Fibroblast of lung (primary cell): Measurements from ENCODE around the gene EGFL8. TPM values are rescaled to one million over a fixed set of nuclear protein-coding genes. Genes with fewer than 3 reads are reported as not detected.
A peak's percentile ranks its signal among the peaks of the same experiment; 100 is the strongest.

ENCODE experiments used
- DNase-seq, 2 donors: peaks; one replicate each; pipeline versions ENCODE4 v3.0.0 to v3.0.0-alpha.2; 2010; ENCODE audit warnings: low read depth in 2 of 2
- H2AFZ ChIP-seq: 2 replicates; pipeline ENCODE4 v1.5.1; 2012; ENCODE audit warnings: low read length, control low read depth, inconsistent platforms
- H3K27ac ChIP-seq: 2 replicates; pipeline ENCODE4 v1.5.1; 2011; ENCODE audit warnings: low read length, control low read depth; ENCODE audit not compliant: insufficient read depth
- H3K27me3 ChIP-seq: 2 replicates; pipeline ENCODE4 v1.5.1; 2011; ENCODE audit warnings: mild to moderate bottlenecking, low read length; ENCODE audit not compliant: control insufficient read depth, insufficient read depth
- H3K36me3 ChIP-seq: 2 replicates; pipeline ENCODE4 v1.5.1; 2011; ENCODE audit warnings: low read length; ENCODE audit not compliant: control insufficient read depth, insufficient read depth
- H3K4me1 ChIP-seq: 2 replicates; pipeline ENCODE4 v1.5.1; 2011; ENCODE audit warnings: low read length; ENCODE audit not compliant: control insufficient read depth, insufficient read depth; ENCODE audit errors: extremely low read depth
- H3K4me2 ChIP-seq: 2 replicates; pipeline ENCODE4 v1.5.1; 2011; ENCODE audit warnings: low read length, control low read depth; ENCODE audit not compliant: insufficient read depth; ENCODE audit errors: extremely low read depth
- H3K4me3 ChIP-seq, 4 experiments: fragments of 200-600 bp in 1 of 4; sonication (generic) in 1 of 4; replicated peaks in 1 of 4; 2 replicates each; pipeline ENCODE4 v1.5.1; 2011 to 2016; ENCODE audit warnings: low read length in 4 of 4, low read depth in 3 of 4, mild to moderate bottlenecking in 3 of 4, control low read depth in 2 of 4, inconsistent platforms in 1 of 4, mixed read lengths in 1 of 4; ENCODE audit not compliant: insufficient read depth in 1 of 4; ENCODE audit errors: control extremely low read depth in 1 of 4
- H3K79me2 ChIP-seq: 2 replicates; pipeline ENCODE4 v1.5.1; 2012; ENCODE audit warnings: mild to moderate bottlenecking, low read length, inconsistent platforms; ENCODE audit not compliant: control insufficient read depth, insufficient read depth
- H3K9ac ChIP-seq: 2 replicates; pipeline ENCODE4 v1.5.1; 2011; ENCODE audit warnings: mild to moderate bottlenecking, low read length, control low read depth; ENCODE audit not compliant: insufficient read depth
- H3K9me3 ChIP-seq: 2 replicates; pipeline ENCODE4 v1.5.1; 2012; ENCODE audit warnings: low read depth, low read length; ENCODE audit not compliant: control insufficient read depth, insufficient read depth
- H4K20me1 ChIP-seq: 2 replicates; pipeline ENCODE4 v1.5.1; 2011; ENCODE audit warnings: low read length; ENCODE audit not compliant: control insufficient read depth, insufficient read depth; ENCODE audit errors: extremely low read depth
- EZH2 ChIP-seq: IDR thresholded peaks from 2 replicates; pipeline ENCODE4 v1.5.1; 2012; ENCODE audit warnings: low read length, control low read depth, mild to moderate bottlenecking; ENCODE audit errors: missing control alignments
- polyA plus RNA-seq, 2 donors: library from polyadenylated mRNA; depleted of rRNA in 1 of 2; stranded (reverse) in 1 of 2; unstranded in 1 of 2; fragments of >200 nt; gene quantifications; 2 replicates each; pipeline ENCODE4 v1.2.1, GENCODE V29; 2011 to 2012; ENCODE audit warnings: missing spikeins in 1 of 2
- total RNA-seq: library from RNA; depleted of rRNA; stranded (reverse); fragments of >200 nt; gene quantifications from 2 replicates; pipeline ENCODE4 v1.2.1, GENCODE V29; 2014
- TF ChIP-seq, protein P1 (sequence below), 2 donors: IDR thresholded peaks in 1 of 2; conservative IDR thresholded peaks in 1 of 2; 1 replicate in 1 of 2; 2 replicates in 1 of 2; pipeline ENCODE4 v1.5.1; 2011 to 2012; ENCODE audit warnings: low read length in 2 of 2, control low read depth in 1 of 2, inconsistent platforms in 1 of 2, low read depth in 1 of 2, mild to moderate bottlenecking in 1 of 2

EGFL8 gene
- total and polyA plus RNA-seq, 2 donors (not counting 1 experiment from before 2014, with no cell fraction given), result 0.99 to 2.3 TPM

DNA sequence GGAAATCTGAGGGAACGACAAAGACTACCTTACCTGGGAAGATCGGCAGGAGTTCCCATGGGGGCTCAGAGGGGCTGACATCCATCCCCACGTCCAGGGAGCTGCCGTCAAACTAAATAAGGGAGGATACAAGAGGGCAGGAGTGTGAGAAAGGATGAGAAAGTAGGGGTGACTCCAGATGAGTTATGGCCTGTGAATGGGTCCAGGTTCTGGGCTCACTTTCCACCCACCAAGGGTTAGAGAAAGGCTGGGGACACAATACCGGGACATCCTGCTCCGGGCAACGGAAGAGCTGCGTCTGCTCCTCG is 37.0 kb upstream of the EGFL8 start:
- Histone ChIP-seq H3K79me2 (peaks cover 14% of the 10 kb centered on the region), H3K27me3 (no peaks in the 10 kb centered on the region), H3K27ac (peak overlapping the region; percentile 93), H2AFZ (peak overlapping the region; percentile 88), H3K9me3 (no peaks in the 10 kb centered on the region), H3K9ac (peak overlapping the region; percentile 85), H3K36me3 (peaks cover 5% of the 10 kb centered on the region), H4K20me1 (no peaks in the 10 kb centered on the region), H3K4me1 (peaks cover 8% of the 10 kb centered on the region), H3K4me3 (peak overlapping the region; percentile 80 to 99 (median 90)), H3K4me2 (peak overlapping the region; percentile 91)
- TF ChIP-seq, protein P1, sequence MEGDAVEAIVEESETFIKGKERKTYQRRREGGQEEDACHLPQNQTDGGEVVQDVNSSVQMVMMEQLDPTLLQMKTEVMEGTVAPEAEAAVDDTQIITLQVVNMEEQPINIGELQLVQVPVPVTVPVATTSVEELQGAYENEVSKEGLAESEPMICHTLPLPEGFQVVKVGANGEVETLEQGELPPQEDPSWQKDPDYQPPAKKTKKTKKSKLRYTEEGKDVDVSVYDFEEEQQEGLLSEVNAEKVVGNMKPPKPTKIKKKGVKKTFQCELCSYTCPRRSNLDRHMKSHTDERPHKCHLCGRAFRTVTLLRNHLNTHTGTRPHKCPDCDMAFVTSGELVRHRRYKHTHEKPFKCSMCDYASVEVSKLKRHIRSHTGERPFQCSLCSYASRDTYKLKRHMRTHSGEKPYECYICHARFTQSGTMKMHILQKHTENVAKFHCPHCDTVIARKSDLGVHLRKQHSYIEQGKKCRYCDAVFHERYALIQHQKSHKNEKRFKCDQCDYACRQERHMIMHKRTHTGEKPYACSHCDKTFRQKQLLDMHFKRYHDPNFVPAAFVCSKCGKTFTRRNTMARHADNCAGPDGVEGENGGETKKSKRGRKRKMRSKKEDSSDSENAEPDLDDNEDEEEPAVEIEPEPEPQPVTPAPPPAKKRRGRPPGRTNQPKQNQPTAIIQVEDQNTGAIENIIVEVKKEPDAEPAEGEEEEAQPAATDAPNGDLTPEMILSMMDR (conservative IDR thresholded peaks at IDR 0.05 in 1 of 2, IDR thresholded peaks at IDR 0.05 in 1 of 2; ENCODE audit: low read depth in 1 of 2, low read length in 2 of 2), result no peak
- no peak for TF ChIP-seq EZH2
- no peak for DNase-seq

DNA sequence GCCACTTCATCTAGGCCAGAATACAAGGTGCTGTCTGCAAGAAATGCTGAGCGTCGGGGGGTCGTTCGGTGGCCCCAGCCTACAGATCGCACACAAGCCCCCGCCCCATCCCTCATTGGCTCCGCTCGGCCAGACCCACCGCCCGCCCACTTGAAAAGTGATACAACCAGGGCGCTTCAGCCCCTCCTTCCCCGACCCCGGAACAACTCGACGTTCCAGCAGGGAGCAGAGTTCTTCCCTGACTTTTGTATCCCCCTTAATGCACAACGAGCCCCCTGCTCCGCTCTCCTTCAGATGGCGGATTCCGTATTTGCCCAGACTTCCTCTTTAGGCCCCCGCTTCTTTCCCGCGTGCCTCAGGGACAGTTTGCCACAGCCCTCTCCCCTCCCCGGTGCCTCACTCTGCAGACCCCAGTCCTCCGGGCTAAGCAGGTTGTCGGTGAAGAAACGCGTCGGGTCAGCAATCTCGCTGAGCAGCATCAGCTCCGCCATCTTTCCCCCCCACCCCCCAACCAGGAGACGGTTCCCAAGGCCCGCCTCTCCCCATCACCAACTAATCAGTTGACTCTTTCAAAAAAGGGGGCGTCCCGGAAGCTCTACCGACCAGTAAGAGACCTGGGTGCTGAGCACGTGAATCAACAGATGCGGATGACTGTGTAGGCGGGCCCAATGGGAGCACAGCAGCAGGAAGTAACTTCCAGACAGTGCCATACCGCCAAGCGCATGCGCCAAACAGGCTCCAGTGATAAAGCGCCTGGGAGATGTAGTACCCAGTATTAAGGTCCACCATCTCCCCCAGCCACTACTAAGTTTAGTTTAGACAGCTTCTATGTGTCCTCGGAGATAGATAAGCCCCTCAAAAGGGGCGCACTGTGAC is 36.4 kb upstream of the EGFL8 start, which contains the start of gene ATF6B:
Gene ATF6B, minus strand, starts transcription at position 530 of the 876 bp plus-strand sequence. Its CDS starts 39 bp downstream, at position 491.
- Histone ChIP-seq H3K27me3 (no peaks in the 10 kb centered on the region), H3K36me3 (peaks cover 5% of the 10 kb centered on the region), H3K4me2 (peak within 1 kb of the TSS; percentile 99), H3K79me2 (peaks cover 14% of the 10 kb centered on the region), H3K27ac (peak within 1 kb of the TSS; percentile 93), H3K4me1 (peaks cover 8% of the 10 kb centered on the region), H3K9ac (peak within 1 kb of the TSS; percentile 85), H3K9me3 (no peaks in the 10 kb centered on the region), H2AFZ (peak within 1 kb of the TSS; percentile 88), H4K20me1 (no peaks in the 10 kb centered on the region), H3K4me3 (peak within 1 kb of the TSS; percentile 80 to 99 (median 90))
- peak; percentile 100 for DNase-seq
- no peak for TF ChIP-seq EZH2
- TF ChIP-seq, protein P1 (conservative IDR thresholded peaks at IDR 0.05 in 1 of 2, IDR thresholded peaks at IDR 0.05 in 1 of 2; ENCODE audit: low read depth in 1 of 2, low read length in 2 of 2), result no peak

DNA sequence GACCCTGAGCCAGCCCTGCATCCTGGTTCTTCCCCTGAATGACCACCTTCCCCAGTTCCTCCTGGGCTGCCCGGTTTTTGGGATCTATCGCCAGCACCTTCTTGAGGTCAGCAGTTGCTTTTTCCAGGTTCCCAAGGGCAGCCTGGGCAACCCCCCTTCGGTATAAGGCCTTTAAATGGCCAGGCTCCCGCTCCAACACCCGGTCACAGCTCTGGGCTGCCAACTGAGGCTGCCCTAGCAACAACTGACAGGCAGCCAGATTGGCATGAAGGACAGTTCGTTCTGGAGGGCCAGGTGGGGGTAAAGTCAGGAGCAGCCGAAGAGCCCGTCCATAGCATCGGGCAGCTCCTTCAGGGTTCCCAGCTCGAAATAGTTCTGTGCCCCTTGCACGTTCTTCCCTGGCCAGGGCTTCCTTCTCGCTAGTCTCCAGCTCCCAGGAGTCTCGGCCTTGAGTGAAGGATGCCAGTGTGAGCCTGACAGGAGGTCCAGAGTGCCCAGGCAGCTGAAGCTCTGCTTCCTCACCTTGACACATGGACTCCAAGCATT is 35.6 kb upstream of the EGFL8 start:
- H3K9me3 ChIP-seq, result no peaks in the 10 kb centered on the region
- no peaks in the 10 kb centered on the region for H4K20me1 ChIP-seq
- H3K4me3 ChIP-seq, result peak overlapping the region in 2 of 4 experiments; percentile 69 to 75
- no peak for DNase-seq
- H3K79me2 ChIP-seq, result peaks cover 14% of the 10 kb centered on the region
- peak overlapping the region; percentile 99 for H3K4me2 ChIP-seq
- TF ChIP-seq, protein P1 (conservative IDR thresholded peaks at IDR 0.05 in 1 of 2, IDR thresholded peaks at IDR 0.05 in 1 of 2; ENCODE audit: low read depth in 1 of 2, low read length in 2 of 2), result no peak
- no peak for TF ChIP-seq EZH2
- H3K36me3 ChIP-seq, result peaks cover 5% of the 10 kb centered on the region
- no peak overlapping the region for H3K9ac ChIP-seq
- H3K27ac ChIP-seq, result peak overlapping the region; percentile 87
- no peaks in the 10 kb centered on the region for H3K27me3 ChIP-seq
- no peak overlapping the region for H2AFZ ChIP-seq
- peaks cover 8% of the 10 kb centered on the region for H3K4me1 ChIP-seq
